A673 (cell line): ENCODE measurements around the gene MBD5. TPM values are rescaled to one million over a fixed set of nuclear protein-coding genes. Genes with fewer than 3 reads are reported as not detected.

Source experiments
- BruUV-seq: library from RNA; stranded (reverse); fragments of 400-500 nt; replicated peaks from 2 replicates; lab custom pipeline; 2021; lab: Mats Ljungman, UMichigan
- CTCF ChIA-PET: fragments of 300-600 bp; sonication (Branson Sonifier 250); formaldehyde crosslinking; loops from one replicate; lab custom pipeline; 2022; ENCODE audit warnings: antibody characterized with exemption; lab: Charles Lee
- POLR2A ChIA-PET: fragments of 300-600 bp; sonication (Branson Sonifier 250); formaldehyde crosslinking; loops from one replicate; lab custom pipeline; 2022; ENCODE audit warnings: antibody characterized with exemption; ENCODE audit not compliant: low non-redundant PET; lab: Charles Lee
- DNase-seq: peaks from one replicate; pipeline ENCODE4 v3.0.0-alpha.2; 2015; ENCODE audit warnings: low spot score
- H3K27ac ChIP-seq: fragments of 200-600 bp; sonication (generic); 2 replicates; pipeline ENCODE4 v1.5.1; 2016; ENCODE audit warnings: mixed run types, low read depth, mild to moderate bottlenecking, mixed read lengths, antibody characterized with exemption, low read length; ENCODE audit not compliant: poor library complexity, severe bottlenecking
- H3K27me3 ChIP-seq: fragments of 200-600 bp; sonication (generic); replicated peaks from 2 replicates; pipeline ENCODE4 v1.6.1; 2017; ENCODE audit warnings: mixed run types, low read depth, mild to moderate bottlenecking, mixed read lengths, antibody characterized with exemption, low read length; ENCODE audit not compliant: insufficient read depth, poor library complexity
- H3K36me3 ChIP-seq: fragments of 200-600 bp; sonication (generic); 2 replicates; pipeline ENCODE4 v1.6.1; 2016; ENCODE audit warnings: mixed run types, mild to moderate bottlenecking, mixed read lengths, antibody characterized with exemption, low read length; ENCODE audit not compliant: insufficient read depth, poor library complexity, severe bottlenecking
- H3K4me1 ChIP-seq: fragments of 200-600 bp; sonication (generic); 2 replicates; pipeline ENCODE4 v1.6.1; 2017; ENCODE audit warnings: mixed run types, mild to moderate bottlenecking, mixed read lengths, antibody characterized with exemption, low read length; ENCODE audit not compliant: insufficient read depth, poor library complexity, severe bottlenecking
- H3K4me3 ChIP-seq: fragments of 200-600 bp; sonication (generic); 2 replicates; pipeline ENCODE4 v1.5.1; 2016; ENCODE audit warnings: low read depth, mixed run types, mild to moderate bottlenecking, mixed read lengths, low read length; ENCODE audit not compliant: poor library complexity, severe bottlenecking
- H3K9me3 ChIP-seq: fragments of 200-600 bp; sonication (generic); 2 replicates; pipeline ENCODE4 v1.6.1; 2016; ENCODE audit warnings: mixed run types, low read depth, mild to moderate bottlenecking, mixed read lengths, antibody characterized with exemption, low read length; ENCODE audit not compliant: poor library complexity, severe bottlenecking
- EZH2 ChIP-seq: fragments of 200-600 bp; sonication (generic); IDR thresholded peaks from 2 replicates; pipeline ENCODE4 v1.6.1; 2017; ENCODE audit warnings: borderline replicate concordance, low read depth, mild to moderate bottlenecking, mixed read lengths, antibody characterized with exemption, low read length; ENCODE audit not compliant: poor library complexity, severe bottlenecking
- intact Hi-C: fragments of 100-400 bp; cut with micrococcal nuclease; formaldehyde crosslinking; loops from one replicate; pipeline ENCODE4 v1.10.0; 2022; ENCODE audit not compliant: unreplicated experiment
- total RNA-seq: library from RNA; stranded (reverse); gene quantifications from 2 replicates; pipeline ENCODE4 v1.2.3, GENCODE V29; 2021
- TF ChIP-seq, protein P1 (sequence below): fragments of 300-800, 200-600 bp; sonication (generic); conservative IDR thresholded peaks from 2 replicates; pipeline ENCODE4 v1.5.1; 2017; ENCODE audit warnings: low read depth, mild to moderate bottlenecking, antibody characterized with exemption, low read length, moderate library complexity, mixed read lengths

Gene MBD5
- total RNA-seq, 1 experiment from 2014 or later: 32.4 TPM

DNA sequence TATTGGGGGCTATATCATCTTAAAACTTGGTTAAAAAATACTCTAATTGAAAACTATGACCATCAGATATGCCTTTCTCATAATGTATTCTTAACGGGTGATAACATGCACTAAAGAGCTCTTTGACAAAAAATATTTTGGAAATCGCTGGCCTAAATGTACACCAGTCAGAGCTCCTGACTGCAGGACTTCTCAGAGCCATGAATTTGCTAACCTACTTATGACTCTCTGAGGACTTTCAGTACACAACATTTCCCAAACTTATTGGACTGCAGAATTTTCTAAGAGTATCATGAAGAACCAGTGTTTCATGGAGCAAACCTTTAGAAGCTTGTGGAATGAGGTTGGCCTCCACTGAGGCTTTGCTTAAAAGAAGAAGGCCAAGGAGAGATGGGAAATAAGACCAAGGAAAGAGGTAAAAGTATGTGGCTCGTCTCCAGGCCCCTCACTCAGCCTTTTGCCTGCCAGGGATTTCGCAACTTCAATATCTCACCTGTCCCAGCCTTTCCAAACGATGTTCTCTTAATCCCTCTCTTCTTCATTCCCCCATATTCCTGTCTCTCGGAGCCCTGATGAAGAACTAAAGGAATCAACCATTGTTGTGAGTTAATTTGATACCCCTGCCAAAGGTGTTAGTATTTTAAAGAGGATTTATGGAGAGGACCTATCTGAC is 534.9 kb downstream of the MBD5 start:
- intact Hi-C loops: no loop called here
- POLR2A ChIA-PET: no interaction called here
- DNase-seq: no peak
- no peaks in the 10 kb centered on the region for H3K9me3 ChIP-seq
- no peaks in the 10 kb centered on the region for H3K27me3 ChIP-seq
- no TSS peak for BruUV-seq
- TF ChIP-seq EZH2: no peak
- TF ChIP-seq, protein P1, sequence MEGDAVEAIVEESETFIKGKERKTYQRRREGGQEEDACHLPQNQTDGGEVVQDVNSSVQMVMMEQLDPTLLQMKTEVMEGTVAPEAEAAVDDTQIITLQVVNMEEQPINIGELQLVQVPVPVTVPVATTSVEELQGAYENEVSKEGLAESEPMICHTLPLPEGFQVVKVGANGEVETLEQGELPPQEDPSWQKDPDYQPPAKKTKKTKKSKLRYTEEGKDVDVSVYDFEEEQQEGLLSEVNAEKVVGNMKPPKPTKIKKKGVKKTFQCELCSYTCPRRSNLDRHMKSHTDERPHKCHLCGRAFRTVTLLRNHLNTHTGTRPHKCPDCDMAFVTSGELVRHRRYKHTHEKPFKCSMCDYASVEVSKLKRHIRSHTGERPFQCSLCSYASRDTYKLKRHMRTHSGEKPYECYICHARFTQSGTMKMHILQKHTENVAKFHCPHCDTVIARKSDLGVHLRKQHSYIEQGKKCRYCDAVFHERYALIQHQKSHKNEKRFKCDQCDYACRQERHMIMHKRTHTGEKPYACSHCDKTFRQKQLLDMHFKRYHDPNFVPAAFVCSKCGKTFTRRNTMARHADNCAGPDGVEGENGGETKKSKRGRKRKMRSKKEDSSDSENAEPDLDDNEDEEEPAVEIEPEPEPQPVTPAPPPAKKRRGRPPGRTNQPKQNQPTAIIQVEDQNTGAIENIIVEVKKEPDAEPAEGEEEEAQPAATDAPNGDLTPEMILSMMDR: no peak
- H3K4me3 ChIP-seq: no peak overlapping the region
- CTCF ChIA-PET: no interaction called here
- H3K4me1 ChIP-seq: no peaks in the 10 kb centered on the region
- H3K27ac ChIP-seq: no peak overlapping the region
- no peaks in the 10 kb centered on the region for H3K36me3 ChIP-seq

DNA sequence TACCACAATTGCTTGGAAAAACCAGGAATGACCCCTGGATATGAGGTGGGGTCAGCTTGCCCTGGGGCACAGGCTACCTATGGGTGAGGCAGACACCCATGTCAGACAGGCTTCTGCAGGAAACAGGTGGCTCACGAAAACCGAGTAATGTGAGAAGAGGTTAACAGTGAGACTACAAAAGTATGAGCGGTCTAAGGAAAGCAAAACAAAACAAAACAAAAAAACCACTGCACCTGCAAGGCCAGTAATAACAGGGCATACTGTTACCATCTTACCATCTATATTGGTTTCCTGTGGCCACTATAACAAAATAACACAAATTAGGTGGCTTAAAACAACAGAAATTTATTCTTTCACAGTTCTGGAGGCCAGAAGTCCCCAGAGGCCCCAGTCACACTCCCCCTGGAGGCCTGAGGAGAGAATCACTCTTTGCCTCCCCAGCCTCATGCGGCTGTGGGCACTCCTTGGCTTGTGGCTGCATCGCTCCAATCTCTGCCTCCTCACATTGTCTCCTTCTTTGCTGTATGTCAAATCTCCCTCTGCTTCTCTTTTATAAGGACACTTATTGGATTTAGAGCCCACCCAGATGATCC is 537.0 kb downstream of the MBD5 start:
- DNase-seq: no peak
- H3K36me3 ChIP-seq: no peaks in the 10 kb centered on the region
- H3K27ac ChIP-seq: no peak overlapping the region
- POLR2A ChIA-PET: no interaction called here
- TF ChIP-seq, protein P1: peak; percentile 26; the same call in 1 of the 2 replicates
- no peak for TF ChIP-seq EZH2
- no peaks in the 10 kb centered on the region for H3K27me3 ChIP-seq
- no peaks in the 10 kb centered on the region for H3K4me1 ChIP-seq
- BruUV-seq: no TSS peak
- intact Hi-C loops: no loop called here
- CTCF ChIA-PET: no interaction called here
- no peak overlapping the region for H3K4me3 ChIP-seq
- H3K9me3 ChIP-seq: no peaks in the 10 kb centered on the region

- BruUV-seq: no TSS peak
- H3K27me3 ChIP-seq: no peaks in the 10 kb centered on the region
- no peak for TF ChIP-seq EZH2
- TF ChIP-seq, protein P1: no peak
- DNase-seq: no peak
- CTCF ChIA-PET: no interaction called here
- POLR2A ChIA-PET: no interaction called here
- H3K36me3 ChIP-seq: no peaks in the 10 kb centered on the region
- H3K4me3 ChIP-seq: no peak overlapping the region
- no peaks in the 10 kb centered on the region for H3K4me1 ChIP-seq
- intact Hi-C loops: no loop called here
- H3K27ac ChIP-seq: no peak overlapping the region
- no peaks in the 10 kb centered on the region for H3K9me3 ChIP-seq
Observed at GRCh38 chr2:148560496-148560895, 539.6 kb downstream of the MBD5 start.
